GM19324 (cell line): ENCODE measurements around the gene SLC17A1.

ENCODE experiments used
- ATAC-seq: cut with Tn5 transposase; IDR thresholded peaks from one replicate; pipeline ENCODE4 v1.9.1; 2021; ENCODE audit warnings: mild to moderate bottlenecking, moderate library complexity; ENCODE audit not compliant: unreplicated experiment, low FRiP score

SLC17A1 gene

GRCh38 chr6:25831532-25832306, at the start of gene SLC17A1:
Gene SLC17A1, minus strand, starts transcription at chr6:25832052. Its CDS starts 1,495 bp downstream, at chr6:25830557.
- no peak for ATAC-seq

- no peak for ATAC-seq
These were observed 48.7 kb upstream of the SLC17A1 start for GRCh38 chr6:25880601-25881000.

- no peak for ATAC-seq
These were observed 47.0 kb upstream of the SLC17A1 start for GRCh38 chr6:25878721-25879322.

GRCh38 chr6:25875926-25876602, 44.2 kb upstream of the SLC17A1 start:
- ATAC-seq, result no peak

GRCh38 chr6:25875563-25875905, 43.7 kb upstream of the SLC17A1 start:
- ATAC-seq, result no peak

- no peak for ATAC-seq
These were observed 43.1 kb upstream of the SLC17A1 start for GRCh38 chr6:25874822-25875562.

GRCh38 chr6:25874118-25874517, 42.3 kb upstream of the SLC17A1 start, which contains the start of gene SLC17A3:
Gene SLC17A3, minus strand, starts transcription at chr6:25874243. Its CDS starts 5,856 bp downstream, at chr6:25868387.
- no peak for ATAC-seq

GRCh38 chr6:25872814-25873213, 41.0 kb upstream of the SLC17A1 start:
- ATAC-seq, result no peak

GRCh38 chr6:25869840-25870239, 38.0 kb upstream of the SLC17A1 start:
- ATAC-seq, result no peak

- no peak for ATAC-seq
These were observed 36.8 kb upstream of the SLC17A1 start for GRCh38 chr6:25868436-25869183.

- no peak for ATAC-seq
These were observed 34.2 kb upstream of the SLC17A1 start for GRCh38 chr6:25866011-25866410.

GRCh38 chr6:25863360-25863759, 31.5 kb upstream of the SLC17A1 start:
- ATAC-seq, result no peak

- ATAC-seq, result no peak
These were observed 30.3 kb upstream of the SLC17A1 start for GRCh38 chr6:25862199-25862598.

GRCh38 chr6:25852756-25853155, 20.9 kb upstream of the SLC17A1 start:
- no peak for ATAC-seq

GRCh38 chr6:25851961-25852360, 20.1 kb upstream of the SLC17A1 start:
- no peak for ATAC-seq

- ATAC-seq, result no peak
These were observed 12.7 kb upstream of the SLC17A1 start for GRCh38 chr6:25844518-25844917.

- no peak for ATAC-seq
These were observed 10.7 kb upstream of the SLC17A1 start for GRCh38 chr6:25842526-25842925.

- ATAC-seq, result no peak
These were observed 3.8 kb upstream of the SLC17A1 start for GRCh38 chr6:25835442-25836283.

GRCh38 chr6:25834950-25835349, 3.1 kb upstream of the SLC17A1 start:
- ATAC-seq, result no peak
